Tibial nerve (tissue), 4 donors: ENCODE data around the gene KCNMA1. TPM values are rescaled to one million over a fixed set of nuclear protein-coding genes. Genes with fewer than 3 reads are reported as not detected.

Experiments
- DNase-seq, 2 donors: peaks; one replicate each; pipeline ENCODE4 v3.0.0-alpha.2; 2019; ENCODE audit warnings: low spot score in 2 of 2
- H3K27ac ChIP-seq, 4 donors: fragments of 200-600 bp; sonication (generic) in 3 of 4; one replicate each; pipeline ENCODE4 v1.5.1; 2017 to 2019; ENCODE audit warnings: mild to moderate bottlenecking in 1 of 4
- H3K27me3 ChIP-seq, 2 donors: fragments of 200-600 bp; sonication (generic) in 1 of 2; one replicate each; pipeline versions ENCODE4 v1.5.1 to v1.6.0; 2017 to 2019
- H3K36me3 ChIP-seq, 3 donors: fragments of 200-600 bp; sonication (generic); one replicate each; pipeline ENCODE4 v1.5.1; 2018 to 2019
- H3K4me1 ChIP-seq, 4 donors: fragments of 200-600 bp; sonication (generic) in 3 of 4; one replicate each; pipeline ENCODE4 v1.5.1; 2017 to 2019
- H3K4me3 ChIP-seq, 4 donors: fragments of 200-600 bp; sonication (generic) in 3 of 4; one replicate each; pipeline ENCODE4 v1.5.1; 2017 to 2019; ENCODE audit warnings: mild to moderate bottlenecking in 1 of 4, moderate library complexity in 1 of 4
- H3K9me3 ChIP-seq, 4 donors: fragments of 200-600 bp; sonication (generic) in 3 of 4; one replicate each; pipeline ENCODE4 v1.5.1; 2017 to 2019
- EP300 ChIP-seq, 2 donors: sonication (generic); formaldehyde crosslinking; IDR thresholded peaks; one replicate each; pipeline ENCODE4 v1.6.1; 2017; ENCODE audit warnings: antibody characterized with exemption in 2 of 2, mild to moderate bottlenecking in 1 of 2
- POLR2A ChIP-seq, 2 donors: fragments of 450-650 bp; IDR thresholded peaks; one replicate each; pipeline ENCODE4 v1.6.1; 2017; ENCODE audit warnings: antibody characterized with exemption in 2 of 2, mild to moderate bottlenecking in 2 of 2, moderate library complexity in 2 of 2
- WGBS, 2 donors: methylation state at CpG; one replicate each; pipeline ENCODE4 v1.1.5; 2018; 5-methylcytosine and 5-hydroxymethylcytosine counted together
- total RNA-seq, 4 donors: library from RNA; depleted of rRNA; stranded (reverse); fragments of >200 nt; gene quantifications; one replicate each; pipeline ENCODE4 v1.1.0, GENCODE V29; 2016
- TF ChIP-seq, protein P1 (sequence below), 5 experiments: fragments of 200-600 bp in 3 of 5; fragments of 450-650 bp in 2 of 5; sonication (generic) in 3 of 5; IDR thresholded peaks; one replicate each; pipeline ENCODE4 v1.5.1; 2016 to 2019; ENCODE audit warnings: antibody characterized with exemption in 5 of 5, mild to moderate bottlenecking in 3 of 5, moderate library complexity in 2 of 5

KCNMA1 gene
- total RNA-seq, 4 donors from 2014 or later, result 10.2 to 19.9 (median 13.7) TPM

DNA sequence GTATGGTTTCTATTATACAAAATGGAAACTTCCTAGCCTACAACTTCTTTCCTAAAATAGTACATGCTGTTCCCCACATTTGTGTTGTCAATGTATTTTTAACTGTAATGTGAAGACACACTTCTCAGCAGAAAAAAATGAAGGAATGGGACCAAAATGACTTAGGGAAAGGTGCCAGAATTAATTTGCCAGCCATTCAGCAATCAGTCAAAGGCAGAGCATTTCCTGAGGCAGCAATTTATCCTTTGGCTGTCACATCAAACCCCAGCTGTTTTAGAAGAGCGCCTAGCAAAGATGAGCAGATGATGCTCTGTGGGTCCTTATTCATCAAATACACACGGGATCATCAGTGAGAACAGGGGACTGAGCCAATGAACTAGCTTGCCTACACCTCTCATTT is 592.5 kb downstream of the KCNMA1 start:
- Histone ChIP-seq H3K4me3 (no peak overlapping the region), H3K4me1 (peaks cover 0 to 2% (median 0%) of the 10 kb centered on the region in 4 donors), H3K9me3 (no peaks in the 10 kb centered on the region), H3K36me3 (no peaks in the 10 kb centered on the region), H3K27ac (no peak overlapping the region), H3K27me3 (no peaks in the 10 kb centered on the region)
- DNase-seq, result no peak
- TF ChIP-seq, protein P1, sequence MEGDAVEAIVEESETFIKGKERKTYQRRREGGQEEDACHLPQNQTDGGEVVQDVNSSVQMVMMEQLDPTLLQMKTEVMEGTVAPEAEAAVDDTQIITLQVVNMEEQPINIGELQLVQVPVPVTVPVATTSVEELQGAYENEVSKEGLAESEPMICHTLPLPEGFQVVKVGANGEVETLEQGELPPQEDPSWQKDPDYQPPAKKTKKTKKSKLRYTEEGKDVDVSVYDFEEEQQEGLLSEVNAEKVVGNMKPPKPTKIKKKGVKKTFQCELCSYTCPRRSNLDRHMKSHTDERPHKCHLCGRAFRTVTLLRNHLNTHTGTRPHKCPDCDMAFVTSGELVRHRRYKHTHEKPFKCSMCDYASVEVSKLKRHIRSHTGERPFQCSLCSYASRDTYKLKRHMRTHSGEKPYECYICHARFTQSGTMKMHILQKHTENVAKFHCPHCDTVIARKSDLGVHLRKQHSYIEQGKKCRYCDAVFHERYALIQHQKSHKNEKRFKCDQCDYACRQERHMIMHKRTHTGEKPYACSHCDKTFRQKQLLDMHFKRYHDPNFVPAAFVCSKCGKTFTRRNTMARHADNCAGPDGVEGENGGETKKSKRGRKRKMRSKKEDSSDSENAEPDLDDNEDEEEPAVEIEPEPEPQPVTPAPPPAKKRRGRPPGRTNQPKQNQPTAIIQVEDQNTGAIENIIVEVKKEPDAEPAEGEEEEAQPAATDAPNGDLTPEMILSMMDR (IDR thresholded peaks at IDR 0.05), result no peak
- TF ChIP-seq POLR2A (IDR thresholded peaks at IDR 0.05) (no peak), EP300 (IDR thresholded peaks at IDR 0.05) (no peak)
- WGBS, 2 donors, result 81 to 83% methylated on average over 2 of the region's 2 CpGs

GRCh38 chr10:77043420-77043763 is 594.2 kb downstream of the KCNMA1 start:
- TF ChIP-seq EP300 (IDR thresholded peaks at IDR 0.05) (no peak), POLR2A (IDR thresholded peaks at IDR 0.05) (no peak)
- TF ChIP-seq, protein P1 (IDR thresholded peaks at IDR 0.05), result no peak
- Histone ChIP-seq H3K36me3 (no peaks in the 10 kb centered on the region), H3K27me3 (no peaks in the 10 kb centered on the region), H3K4me3 (no peak overlapping the region), H3K27ac (no peak overlapping the region), H3K9me3 (no peaks in the 10 kb centered on the region), H3K4me1 (no peaks in the 10 kb centered on the region)
- no peak for DNase-seq
- WGBS, 2 donors, result 94 to 97% methylated on average over 2 of the region's 2 CpGs

GRCh38 chr10:77042706-77043419 is 594.7 kb downstream of the KCNMA1 start:
- H3K36me3 ChIP-seq, result no peaks in the 10 kb centered on the region
- 91 to 92% methylated on average over 4 of the region's 4 CpGs for WGBS, 2 donors
- H3K27ac ChIP-seq, result no peak overlapping the region
- H3K9me3 ChIP-seq, result no peaks in the 10 kb centered on the region
- H3K4me1 ChIP-seq, result peaks cover 0 to 2% (median 0%) of the 10 kb centered on the region in 4 donors
- TF ChIP-seq, protein P1 (IDR thresholded peaks at IDR 0.05), result no peak
- TF ChIP-seq EP300 (IDR thresholded peaks at IDR 0.05) (no peak), POLR2A (IDR thresholded peaks at IDR 0.05) (no peak)
- no peak overlapping the region for H3K4me3 ChIP-seq
- no peak for DNase-seq
- H3K27me3 ChIP-seq, result no peaks in the 10 kb centered on the region

- no peak for TF ChIP-seq EP300 (IDR thresholded peaks at IDR 0.05)
- no peak for TF ChIP-seq POLR2A (IDR thresholded peaks at IDR 0.05)
- TF ChIP-seq, protein P1 (IDR thresholded peaks at IDR 0.05), result no peak
- WGBS, 2 donors, result 53 to 57% methylated on average over 4 of the region's 4 CpGs
Observed at GRCh38 chr10:77041636-77042258, 595.9 kb downstream of the KCNMA1 start.

DNA sequence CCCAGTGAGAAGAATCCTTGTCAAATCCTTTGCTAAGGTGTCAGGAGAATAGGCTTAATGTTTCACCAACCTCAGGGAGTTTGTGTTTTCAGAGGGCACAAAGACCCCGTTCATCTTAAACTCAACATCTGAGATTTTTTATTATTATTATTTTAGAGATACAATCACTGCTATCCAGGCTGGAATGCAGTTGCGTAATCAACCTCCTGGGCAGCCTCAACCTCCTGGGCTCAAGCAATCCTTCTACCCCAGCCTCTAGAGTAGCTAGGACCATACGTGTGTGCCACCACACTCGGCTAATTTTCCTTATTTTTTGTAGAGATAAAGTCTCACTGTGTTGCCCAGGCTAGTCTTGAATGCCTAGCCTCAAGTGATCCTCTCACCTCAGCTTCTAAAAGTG is 599.2 kb downstream of the KCNMA1 start:
- Histone ChIP-seq H3K4me1 (peaks cover 0 to 11% (median 3%) of the 10 kb centered on the region in 4 donors), H3K4me3 (no peak overlapping the region), H3K9me3 (no peaks in the 10 kb centered on the region), H3K36me3 (no peaks in the 10 kb centered on the region), H3K27me3 (no peaks in the 10 kb centered on the region), H3K27ac (no peak overlapping the region)
- DNase-seq, result no peak
- WGBS, 2 donors, result 84 to 91% methylated on average over 4 of the region's 4 CpGs
- no peak for TF ChIP-seq EP300 (IDR thresholded peaks at IDR 0.05)
- TF ChIP-seq, protein P1 (IDR thresholded peaks at IDR 0.05), result no peak

More at GRCh38 chr10:77041636-77042258, 595.9 kb downstream of the KCNMA1 start:
- Histone ChIP-seq H3K27me3 (no peaks in the 10 kb centered on the region), H3K4me1 (peaks cover 0 to 2% (median 0%) of the 10 kb centered on the region in 4 donors), H3K9me3 (no peaks in the 10 kb centered on the region), H3K27ac (no peak overlapping the region), H3K4me3 (no peak overlapping the region), H3K36me3 (no peaks in the 10 kb centered on the region)
- DNase-seq, result no peak
